ENCODE data around the gene HOXB7.

The HOXB7 gene

GRCh38 chr17:48636177-48637018 is 25.6 kb upstream of the HOXB7 start:
- peak; percentile 91 for DNase-seq

GRCh38 chr17:48634493-48635208 is 23.8 kb upstream of the HOXB7 start:
- no peak for DNase-seq

GRCh38 chr17:48633266-48633677 is 22.5 kb upstream of the HOXB7 start:
- DNase-seq: no peak

- no peak for DNase-seq
These were observed 21.9 kb upstream of the HOXB7 start for GRCh38 chr17:48632579-48633265.

- DNase-seq: no peak
These were observed 21.1 kb upstream of the HOXB7 start for GRCh38 chr17:48631693-48632578.

- no peak for DNase-seq
These were observed 20.3 kb upstream of the HOXB7 start for GRCh38 chr17:48630925-48631692.

GRCh38 chr17:48630009-48630924 is 19.4 kb upstream of the HOXB7 start:
- no peak for DNase-seq

- no peak for DNase-seq
These were observed 18.6 kb upstream of the HOXB7 start for GRCh38 chr17:48629411-48629759.

GRCh38 chr17:48628649-48629410 is 18.0 kb upstream of the HOXB7 start:
- no peak for DNase-seq

GRCh38 chr17:48627623-48628521 is 17.1 kb upstream of the HOXB7 start:
- no peak for DNase-seq

GRCh38 chr17:48627118-48627597 is 16.3 kb upstream of the HOXB7 start:
- no peak for DNase-seq

- peak; percentile 63 for DNase-seq
These were observed 15.7 kb upstream of the HOXB7 start, which contains the start of gene HOXB9 for GRCh38 chr17:48626245-48627117. Gene HOXB9, minus strand, starts transcription at chr17:48626358. Its CDS starts 89 bp downstream, at chr17:48626269.

GRCh38 chr17:48625495-48626244 is 14.9 kb upstream of the HOXB7 start:
- peak; percentile 64 for DNase-seq

- DNase-seq: no peak
These were observed 14.0 kb upstream of the HOXB7 start for GRCh38 chr17:48624544-48625494.

GRCh38 chr17:48624118-48624517 is 13.3 kb upstream of the HOXB7 start:
- DNase-seq: no peak

- no peak for DNase-seq
These were observed 12.8 kb upstream of the HOXB7 start for GRCh38 chr17:48623583-48623982.

All from stimulated activated CD4-positive, alpha-beta T cell treated with anti-CD3 and anti-CD28 coated beads, Interleukin-15, amount 100 ng/mL, for 24 hours (primary cell).